Stimulated activated naive CD8-positive, alpha-beta T cell treated with anti-CD3 and anti-CD28 coated beads, Interleukin-15, Interleukin-2, amounts not matched to agents 100 U/mL and 50 U/mL, for 24 hours (primary cell): ENCODE data around the gene JAK1.

Experiments
- ATAC-seq: fragments of 150-1000 bp; cut with Tn5 transposase; one replicate; pipeline ENCODE4 v1.10.0; 2021
- DNase-seq: peaks from one replicate; pipeline ENCODE4 v3.0.0; 2021

JAK1 gene

GRCh38 chr1:64891448-64891825 lies 74.9 kb downstream of the JAK1 start:
- ATAC-seq, result peak; percentile 74
- peak; percentile 23 for DNase-seq

GRCh38 chr1:64890699-64891447 lies 75.5 kb downstream of the JAK1 start:
- ATAC-seq (no peak), DNase-seq (no peak)

- no peak for DNase-seq
- no peak for ATAC-seq
These were observed 78.6 kb downstream of the JAK1 start for GRCh38 chr1:64887689-64888217.

GRCh38 chr1:64886877-64887276 lies 79.5 kb downstream of the JAK1 start:
- no peak for ATAC-seq
- no peak for DNase-seq

GRCh38 chr1:64885648-64886047 lies 80.7 kb downstream of the JAK1 start:
- no peak for DNase-seq
- ATAC-seq, result no peak

- DNase-seq, result no peak
- ATAC-seq, result no peak
These were observed 81.9 kb downstream of the JAK1 start for GRCh38 chr1:64884261-64885040.

GRCh38 chr1:64882574-64883255 lies 83.6 kb downstream of the JAK1 start:
- ATAC-seq, result no peak
- DNase-seq, result no peak

- ATAC-seq (no peak), DNase-seq (no peak)
These were observed 85.1 kb downstream of the JAK1 start for GRCh38 chr1:64881281-64881680.

- no peak for DNase-seq
- ATAC-seq, result no peak
These were observed 85.9 kb downstream of the JAK1 start for GRCh38 chr1:64880449-64880848.

- DNase-seq (no peak), ATAC-seq (no peak)
These were observed 87.3 kb downstream of the JAK1 start for GRCh38 chr1:64878931-64879611.

- DNase-seq (no peak), ATAC-seq (no peak)
These were observed 88.3 kb downstream of the JAK1 start for GRCh38 chr1:64878090-64878489.

GRCh38 chr1:64877598-64877997 lies 88.8 kb downstream of the JAK1 start:
- DNase-seq, result no peak
- ATAC-seq, result no peak

GRCh38 chr1:64877151-64877550 lies 89.2 kb downstream of the JAK1 start:
- DNase-seq (no peak), ATAC-seq (peak; percentile 62)

- DNase-seq (no peak), ATAC-seq (peak; percentile 25)
These were observed 90.7 kb downstream of the JAK1 start for GRCh38 chr1:64875606-64876005.

GRCh38 chr1:64875101-64875500 lies 91.2 kb downstream of the JAK1 start:
- ATAC-seq (no peak), DNase-seq (no peak)

GRCh38 chr1:64874666-64875065 lies 91.7 kb downstream of the JAK1 start:
- no peak for DNase-seq
- ATAC-seq, result no peak

GRCh38 chr1:64873576-64873975 lies 92.8 kb downstream of the JAK1 start:
- no peak for DNase-seq

GRCh38 chr1:64872067-64872466 lies 94.3 kb downstream of the JAK1 start:
- no peak for DNase-seq
- no peak for ATAC-seq

More at GRCh38 chr1:64873576-64873975, 92.8 kb downstream of the JAK1 start:
- ATAC-seq, result no peak

- DNase-seq (no peak), ATAC-seq (no peak)
These were observed 95.1 kb downstream of the JAK1 start for GRCh38 chr1:64871256-64871655.

GRCh38 chr1:64867266-64867665 lies 99.1 kb downstream of the JAK1 start:
- DNase-seq (no peak), ATAC-seq (no peak)

- no peak for ATAC-seq
- DNase-seq, result no peak
These were observed 99.7 kb downstream of the JAK1 start for GRCh38 chr1:64866689-64867088.

- ATAC-seq (no peak), DNase-seq (no peak)
These were observed 101.1 kb downstream of the JAK1 start for GRCh38 chr1:64865105-64865757.
